Muscle of arm (tissue), 12 donors: ENCODE results near the gene SIX5. TPM values are rescaled to one million over a fixed set of nuclear protein-coding genes. Genes with fewer than 3 reads are reported as not detected.
"Not testable (repeated sequence)": the region's sequence is repeated elsewhere in the genome, so short reads cannot be mapped to it uniquely, and the experiment has no call there.

Experiments
- DNase-seq: peaks from one replicate; pipeline ENCODE4 v3.0.0-alpha.2; 2013
- polyA plus RNA-seq, 12 donors: library from polyadenylated mRNA; unstranded; fragments of 120-200 nt; gene quantifications; one replicate each; pipeline ENCODE4 v1.2.1, GENCODE V29; 2013; ENCODE audit not compliant: insufficient read length in 12 of 12

SIX5 gene
- polyA plus RNA-seq, 12 donors: 10.5 to 46.5 (median 15.5) TPM; not detected in 1

- no peak for DNase-seq
Measured at GRCh38 chr19:45762870-45763631, 6.0 kb downstream of the SIX5 start.

- DNase-seq: no peak
Measured at GRCh38 chr19:45761714-45762113, 7.3 kb downstream of the SIX5 start.

GRCh38 chr19:45758921-45759320, 10.1 kb downstream of the SIX5 start:
- DNase-seq: no peak

- DNase-seq: no peak
Measured at GRCh38 chr19:45757695-45758094, 11.4 kb downstream of the SIX5 start.

- DNase-seq: no peak
Measured at GRCh38 chr19:45754323-45754722, 14.7 kb downstream of the SIX5 start.

GRCh38 chr19:45753548-45753947, 15.5 kb downstream of the SIX5 start:
- no peak for DNase-seq

- no peak for DNase-seq
Measured at GRCh38 chr19:45752639-45753038, 16.4 kb downstream of the SIX5 start.

GRCh38 chr19:45751483-45751882, 17.6 kb downstream of the SIX5 start:
- DNase-seq: not testable (repeated sequence)

- no peak for DNase-seq
Measured at GRCh38 chr19:45747513-45747912, 21.5 kb downstream of the SIX5 start.

- DNase-seq: no peak
Measured at GRCh38 chr19:45746866-45747265, 22.2 kb downstream of the SIX5 start.

GRCh38 chr19:45745606-45746005, 23.4 kb downstream of the SIX5 start:
- no peak for DNase-seq

- no peak for DNase-seq
Measured at GRCh38 chr19:45742969-45743368, 26.1 kb downstream of the SIX5 start.

GRCh38 chr19:45739498-45740439, 29.3 kb downstream of the SIX5 start:
- no peak for DNase-seq

- DNase-seq: no peak
Measured at GRCh38 chr19:45733160-45733810, 35.8 kb downstream of the SIX5 start, which contains the start of gene MEIOSIN. Gene MEIOSIN, plus strand, starts transcription at chr19:45733439. Its CDS starts 1,938 bp downstream, at chr19:45735377.

- DNase-seq: peak; percentile 95
Measured at GRCh38 chr19:45730368-45731288, 38.4 kb downstream of the SIX5 start, which contains the start of gene FBXO46. Gene FBXO46, minus strand, starts transcription at chr19:45730896. Its CDS starts 17,401 bp downstream, at chr19:45713495.

- DNase-seq: no peak
Measured at GRCh38 chr19:45729800-45730290, 39.2 kb downstream of the SIX5 start.

GRCh38 chr19:45728683-45729082, 40.4 kb downstream of the SIX5 start:
- DNase-seq: not testable (repeated sequence)

- DNase-seq: not testable (repeated sequence)
Measured at GRCh38 chr19:45720065-45720464, 49.0 kb downstream of the SIX5 start.

- no peak for DNase-seq
Measured at GRCh38 chr19:45717983-45718650, 50.9 kb downstream of the SIX5 start.
